Osteoblast (primary cell): ENCODE results near the gene RFC2. TPM values are rescaled to one million over a fixed set of nuclear protein-coding genes. Genes with fewer than 3 reads are reported as not detected.

Source experiments
- DNase-seq: peaks from one replicate; pipeline ENCODE4 v3.0.0; 2011; ENCODE audit warnings: low spot score, mixed read lengths; ENCODE audit not compliant: insufficient read length; ENCODE audit errors: missing footprints
- H2AFZ ChIP-seq: 2 replicates; pipeline ENCODE4 v1.6.0; 2011; ENCODE audit warnings: mild to moderate bottlenecking, low read length
- H3K27ac ChIP-seq: 2 replicates; pipeline ENCODE4 v1.5.1; 2011; ENCODE audit warnings: mild to moderate bottlenecking, low read depth, low read length, moderate library complexity
- H3K27me3 ChIP-seq: 2 replicates; pipeline ENCODE4 v1.6.0; 2012; ENCODE audit warnings: mild to moderate bottlenecking, control low read depth, inconsistent platforms, low read length, moderate library complexity; ENCODE audit not compliant: insufficient read depth
- H3K36me3 ChIP-seq: 2 replicates; pipeline ENCODE4 v1.5.1; 2011; ENCODE audit warnings: mild to moderate bottlenecking, low read length, control low read depth, moderate library complexity; ENCODE audit not compliant: insufficient read depth
- H3K4me1 ChIP-seq: 2 replicates; pipeline ENCODE4 v1.5.1; 2011; ENCODE audit warnings: mild to moderate bottlenecking, low read length, control low read depth, moderate library complexity; ENCODE audit not compliant: insufficient read depth
- H3K4me2 ChIP-seq: 2 replicates; pipeline ENCODE4 v1.6.0; 2011; ENCODE audit warnings: mild to moderate bottlenecking, low read length; ENCODE audit not compliant: insufficient read depth
- H3K4me3 ChIP-seq: fragments of 200-600 bp; sonication (generic); 3 replicates; pipeline ENCODE4 v1.5.1; 2012; ENCODE audit warnings: mild to moderate bottlenecking, low read length, inconsistent platforms; ENCODE audit not compliant: insufficient read depth
- H3K79me2 ChIP-seq: 2 replicates; pipeline ENCODE4 v1.6.0; 2012; ENCODE audit warnings: mild to moderate bottlenecking, low read length, control low read depth, inconsistent platforms; ENCODE audit not compliant: insufficient read depth
- H3K9me3 ChIP-seq: 2 replicates; pipeline ENCODE4 v1.5.1; 2011; ENCODE audit warnings: low read depth, low read length, control low read depth
- H4K20me1 ChIP-seq: 2 replicates; pipeline ENCODE4 v1.6.0; 2012; ENCODE audit warnings: mild to moderate bottlenecking, low read length, control low read depth; ENCODE audit not compliant: insufficient read depth
- total RNA-seq: library from RNA; depleted of rRNA; stranded (reverse); fragments of >200 nt; gene quantifications from 2 replicates; pipeline ENCODE4 v1.2.3, GENCODE V29; 2012
- TF ChIP-seq, protein P1 (sequence below): IDR thresholded peaks from 2 replicates; pipeline ENCODE4 v1.5.1; 2011; ENCODE audit warnings: mild to moderate bottlenecking, low read depth, low read length, moderate library complexity; ENCODE audit errors: extremely low read depth

RFC2 gene
- total RNA-seq: 12.3 and 13.0 TPM in 2 replicates

- peak within 1 kb of the TSS; percentile 99 for H3K4me3 ChIP-seq
- DNase-seq: peak; percentile 98
- peak within 1 kb of the TSS; percentile 97 for H2AFZ ChIP-seq
- H3K27ac ChIP-seq: peak within 1 kb of the TSS; percentile 98
- no peaks in the 10 kb centered on the region for H3K9me3 ChIP-seq
- no peaks in the 10 kb centered on the region for H4K20me1 ChIP-seq
- H3K4me1 ChIP-seq: peaks cover 29% of the 10 kb centered on the region
- H3K27me3 ChIP-seq: no peaks in the 10 kb centered on the region
- TF ChIP-seq, protein P1, sequence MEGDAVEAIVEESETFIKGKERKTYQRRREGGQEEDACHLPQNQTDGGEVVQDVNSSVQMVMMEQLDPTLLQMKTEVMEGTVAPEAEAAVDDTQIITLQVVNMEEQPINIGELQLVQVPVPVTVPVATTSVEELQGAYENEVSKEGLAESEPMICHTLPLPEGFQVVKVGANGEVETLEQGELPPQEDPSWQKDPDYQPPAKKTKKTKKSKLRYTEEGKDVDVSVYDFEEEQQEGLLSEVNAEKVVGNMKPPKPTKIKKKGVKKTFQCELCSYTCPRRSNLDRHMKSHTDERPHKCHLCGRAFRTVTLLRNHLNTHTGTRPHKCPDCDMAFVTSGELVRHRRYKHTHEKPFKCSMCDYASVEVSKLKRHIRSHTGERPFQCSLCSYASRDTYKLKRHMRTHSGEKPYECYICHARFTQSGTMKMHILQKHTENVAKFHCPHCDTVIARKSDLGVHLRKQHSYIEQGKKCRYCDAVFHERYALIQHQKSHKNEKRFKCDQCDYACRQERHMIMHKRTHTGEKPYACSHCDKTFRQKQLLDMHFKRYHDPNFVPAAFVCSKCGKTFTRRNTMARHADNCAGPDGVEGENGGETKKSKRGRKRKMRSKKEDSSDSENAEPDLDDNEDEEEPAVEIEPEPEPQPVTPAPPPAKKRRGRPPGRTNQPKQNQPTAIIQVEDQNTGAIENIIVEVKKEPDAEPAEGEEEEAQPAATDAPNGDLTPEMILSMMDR: no peak
- H3K36me3 ChIP-seq: peaks cover 12% of the 10 kb centered on the region
- peaks cover 20% of the 10 kb centered on the region for H3K79me2 ChIP-seq
- H3K4me2 ChIP-seq: peak within 1 kb of the TSS; percentile 94
These were observed at the start of gene RFC2 for GRCh38 chr7:74254129-74254857. TSS of gene RFC2 (minus strand) at chr7:74254399. CDS start at chr7:74254383, 16 bp downstream.

- Histone ChIP-seq H3K4me1 (peaks cover 21% of the 10 kb centered on the region), H3K79me2 (peaks cover 84% of the 10 kb centered on the region), H3K9me3 (no peaks in the 10 kb centered on the region), H2AFZ (no peak overlapping the region), H3K4me2 (no peak overlapping the region), H4K20me1 (peaks cover 62% of the 10 kb centered on the region), H3K36me3 (no peaks in the 10 kb centered on the region), H3K27me3 (no peaks in the 10 kb centered on the region), H3K27ac (peak overlapping the region; percentile 5), H3K4me3 (no peak overlapping the region)
- peak; percentile 79 for DNase-seq
- TF ChIP-seq, protein P1: no peak
These were observed 48.6 kb upstream of the RFC2 start for GRCh38 chr7:74302745-74303221.

- TF ChIP-seq, protein P1: no peak
- peak; percentile 1 for DNase-seq
- H3K79me2 ChIP-seq: peaks cover 84% of the 10 kb centered on the region
- no peak overlapping the region for H2AFZ ChIP-seq
- H3K9me3 ChIP-seq: no peaks in the 10 kb centered on the region
- H3K4me2 ChIP-seq: no peak overlapping the region
- no peaks in the 10 kb centered on the region for H3K36me3 ChIP-seq
- H3K4me1 ChIP-seq: peaks cover 7% of the 10 kb centered on the region
- H3K4me3 ChIP-seq: no peak overlapping the region
- H3K27ac ChIP-seq: no peak overlapping the region
- H4K20me1 ChIP-seq: peaks cover 60% of the 10 kb centered on the region
- H3K27me3 ChIP-seq: no peaks in the 10 kb centered on the region
These were observed 46.7 kb upstream of the RFC2 start for GRCh38 chr7:74300926-74301325.

GRCh38 chr7:74299401-74299800, 45.2 kb upstream of the RFC2 start:
- no peak overlapping the region for H3K27ac ChIP-seq
- peaks cover 88% of the 10 kb centered on the region for H3K79me2 ChIP-seq
- no peak overlapping the region for H3K4me3 ChIP-seq
- H2AFZ ChIP-seq: no peak overlapping the region
- peak; percentile 34 for DNase-seq
- H3K27me3 ChIP-seq: no peaks in the 10 kb centered on the region
- no peaks in the 10 kb centered on the region for H3K9me3 ChIP-seq
- H3K4me1 ChIP-seq: peaks cover 11% of the 10 kb centered on the region
- H3K4me2 ChIP-seq: no peak overlapping the region
- H3K36me3 ChIP-seq: peaks cover 3% of the 10 kb centered on the region
- peaks cover 64% of the 10 kb centered on the region for H4K20me1 ChIP-seq
- TF ChIP-seq, protein P1: no peak
